ENCODE data around the gene WNT11. TPM values are rescaled to one million over a fixed set of nuclear protein-coding genes. Genes with fewer than 3 reads are reported as not detected.

WNT11 gene
- polyA plus RNA-seq, 4 donors, result 13.1 to 28.1 (median 15.8) TPM

- DNase-seq (ENCODE audit: low read depth in 4 of 4, low spot score in 3 of 4), result no peak
Observed at GRCh38 chr11:76224461-76225121, 18.3 kb upstream of the WNT11 start.

- DNase-seq (ENCODE audit: low read depth in 4 of 4, low spot score in 3 of 4), result no peak
Observed at GRCh38 chr11:76221365-76221764, 15.1 kb upstream of the WNT11 start.

GRCh38 chr11:76219243-76219642 is 12.9 kb upstream of the WNT11 start:
- DNase-seq (ENCODE audit: low read depth in 4 of 4, low spot score in 3 of 4), result no peak

- DNase-seq (ENCODE audit: low read depth in 4 of 4, low spot score in 3 of 4), result no peak
Observed at GRCh38 chr11:76218449-76219178, 12.3 kb upstream of the WNT11 start.

- no peak for DNase-seq (ENCODE audit: low read depth in 4 of 4, low spot score in 3 of 4)
Observed at GRCh38 chr11:76217653-76218160, 11.4 kb upstream of the WNT11 start.

GRCh38 chr11:76216536-76217325 is 10.4 kb upstream of the WNT11 start:
- DNase-seq (ENCODE audit: low read depth in 4 of 4, low spot score in 3 of 4), result no peak

- no peak for DNase-seq (ENCODE audit: low read depth in 4 of 4, low spot score in 3 of 4)
Observed at GRCh38 chr11:76215941-76216340, 9.6 kb upstream of the WNT11 start.

- no peak for DNase-seq (ENCODE audit: low read depth in 4 of 4, low spot score in 3 of 4)
Observed at GRCh38 chr11:76214968-76215548, 8.8 kb upstream of the WNT11 start.

GRCh38 chr11:76214186-76214585 is 7.9 kb upstream of the WNT11 start:
- no peak for DNase-seq (ENCODE audit: low read depth in 4 of 4, low spot score in 3 of 4)

GRCh38 chr11:76212086-76213035 is 6.1 kb upstream of the WNT11 start:
- DNase-seq (ENCODE audit: low read depth in 4 of 4, low spot score in 3 of 4), result no peak

- DNase-seq (ENCODE audit: low read depth in 4 of 4, low spot score in 3 of 4), result no peak
Observed at GRCh38 chr11:76210931-76211851, 4.9 kb upstream of the WNT11 start.

GRCh38 chr11:76209973-76210930 is 4.0 kb upstream of the WNT11 start:
- DNase-seq (ENCODE audit: low read depth in 4 of 4, low spot score in 3 of 4), result peak in 1 of 4 donors; percentile 67

GRCh38 chr11:76209375-76209972 is 3.2 kb upstream of the WNT11 start:
- no peak for DNase-seq (ENCODE audit: low read depth in 4 of 4, low spot score in 3 of 4)

GRCh38 chr11:76208438-76209374 is 2.4 kb upstream of the WNT11 start:
- no peak for DNase-seq (ENCODE audit: low read depth in 4 of 4, low spot score in 3 of 4)

GRCh38 chr11:76207642-76208401 is 1.5 kb upstream of the WNT11 start:
- DNase-seq (ENCODE audit: low read depth in 4 of 4, low spot score in 3 of 4), result peak in 2 of 4 donors; percentile 68 to 76

GRCh38 chr11:76206077-76206326 is 300 bp downstream of the WNT11 start:
- DNase-seq (ENCODE audit: low read depth in 4 of 4, low spot score in 3 of 4), result no peak

Data from right renal pelvis (tissue), 4 donors.